22Rv1 (cell line): ENCODE results near the gene PPM1F.

Experiments used
- H3K27ac ChIP-seq: fragments of 450-650 bp; 2 replicates; pipeline ENCODE4 v1.5.1; 2017
- ZFX ChIP-seq: fragments of 450-650 bp; IDR thresholded peaks from 2 replicates; pipeline ENCODE4 v1.6.1; 2017; ENCODE audit warnings: antibody characterized with exemption, borderline replicate concordance
- TF ChIP-seq, protein P1 (sequence below): fragments of 450-650 bp; IDR thresholded peaks from 2 replicates; pipeline ENCODE4 v1.5.1; 2017; ENCODE audit warnings: mild to moderate bottlenecking

Gene PPM1F

GRCh38 chr22:21938071-21938822, 14.4 kb downstream of the PPM1F start:
- peak overlapping the region; percentile 78 for H3K27ac ChIP-seq
- TF ChIP-seq, protein P1, sequence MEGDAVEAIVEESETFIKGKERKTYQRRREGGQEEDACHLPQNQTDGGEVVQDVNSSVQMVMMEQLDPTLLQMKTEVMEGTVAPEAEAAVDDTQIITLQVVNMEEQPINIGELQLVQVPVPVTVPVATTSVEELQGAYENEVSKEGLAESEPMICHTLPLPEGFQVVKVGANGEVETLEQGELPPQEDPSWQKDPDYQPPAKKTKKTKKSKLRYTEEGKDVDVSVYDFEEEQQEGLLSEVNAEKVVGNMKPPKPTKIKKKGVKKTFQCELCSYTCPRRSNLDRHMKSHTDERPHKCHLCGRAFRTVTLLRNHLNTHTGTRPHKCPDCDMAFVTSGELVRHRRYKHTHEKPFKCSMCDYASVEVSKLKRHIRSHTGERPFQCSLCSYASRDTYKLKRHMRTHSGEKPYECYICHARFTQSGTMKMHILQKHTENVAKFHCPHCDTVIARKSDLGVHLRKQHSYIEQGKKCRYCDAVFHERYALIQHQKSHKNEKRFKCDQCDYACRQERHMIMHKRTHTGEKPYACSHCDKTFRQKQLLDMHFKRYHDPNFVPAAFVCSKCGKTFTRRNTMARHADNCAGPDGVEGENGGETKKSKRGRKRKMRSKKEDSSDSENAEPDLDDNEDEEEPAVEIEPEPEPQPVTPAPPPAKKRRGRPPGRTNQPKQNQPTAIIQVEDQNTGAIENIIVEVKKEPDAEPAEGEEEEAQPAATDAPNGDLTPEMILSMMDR, result peak; percentile 99
- no peak for TF ChIP-seq ZFX

DNA sequence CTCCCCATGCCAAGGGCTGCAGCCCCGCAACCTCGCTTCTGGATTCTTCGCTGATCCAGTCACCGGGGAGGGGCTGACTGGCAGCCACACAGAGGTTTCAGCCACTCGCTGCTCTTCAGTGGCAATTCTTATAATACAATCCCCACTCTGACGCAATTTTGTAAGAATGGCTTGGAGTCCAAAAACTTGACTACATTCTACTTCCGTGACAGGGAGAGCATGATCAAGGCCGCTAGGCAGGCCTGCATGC, 14.9 kb downstream of the PPM1F start:
- peak overlapping the region; percentile 78 for H3K27ac ChIP-seq
- TF ChIP-seq, protein P1, result no peak
- no peak for TF ChIP-seq ZFX

- H3K27ac ChIP-seq, result no peak overlapping the region
- TF ChIP-seq, protein P1, result no peak
- TF ChIP-seq ZFX, result no peak
Measured at GRCh38 chr22:21937041-21937820, 15.4 kb downstream of the PPM1F start.

- TF ChIP-seq, protein P1, result no peak
- no peak for TF ChIP-seq ZFX
- no peak overlapping the region for H3K27ac ChIP-seq
Measured at GRCh38 chr22:21936151-21936775, 16.4 kb downstream of the PPM1F start.

- H3K27ac ChIP-seq, result no peak overlapping the region
- TF ChIP-seq, protein P1, result no peak
- TF ChIP-seq ZFX, result no peak
Measured at GRCh38 chr22:21933910-21934309, 18.7 kb downstream of the PPM1F start.

DNA sequence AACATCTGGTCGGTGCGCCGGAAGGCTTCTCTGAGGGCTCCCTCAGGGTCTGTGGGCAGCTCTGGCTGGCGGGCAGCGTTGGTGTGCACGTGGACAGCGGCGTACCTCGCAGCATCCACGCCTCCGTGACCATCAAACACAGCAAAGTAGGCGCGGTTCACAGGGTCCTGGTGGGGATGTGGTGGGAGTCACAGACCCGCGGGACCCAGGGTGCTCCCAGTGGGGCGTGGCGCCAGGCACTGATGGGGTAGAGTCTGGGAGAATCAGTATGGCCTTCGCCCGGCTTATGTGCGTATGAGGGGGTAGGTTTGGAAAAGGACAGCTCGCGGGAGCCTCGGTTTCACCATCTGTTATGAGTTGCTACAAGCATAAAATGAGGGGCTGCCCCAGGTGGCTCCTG, 19.2 kb downstream of the PPM1F start:
- TF ChIP-seq ZFX, result no peak
- TF ChIP-seq, protein P1, result no peak
- no peak overlapping the region for H3K27ac ChIP-seq

DNA sequence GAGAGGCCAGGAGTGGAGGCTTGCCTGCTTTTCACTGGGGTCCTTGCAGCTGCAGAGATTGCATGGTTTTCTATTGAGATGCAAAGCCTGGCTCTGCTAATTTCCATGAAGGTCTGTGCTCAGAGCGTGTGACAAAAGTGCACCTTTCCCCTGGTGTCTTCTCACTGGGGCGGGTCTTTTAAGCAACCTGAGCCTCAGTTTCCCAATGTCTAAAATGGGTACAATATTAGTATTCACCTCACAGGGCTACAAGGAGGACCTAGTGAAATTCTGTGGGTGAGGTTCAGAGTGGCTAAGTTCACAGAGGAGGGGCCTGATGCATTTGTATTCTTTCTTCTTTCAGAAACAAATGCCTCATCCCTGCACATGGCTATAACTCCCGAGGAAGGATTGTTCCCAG, 20.3 kb downstream of the PPM1F start:
- TF ChIP-seq, protein P1, result no peak
- no peak for TF ChIP-seq ZFX
- H3K27ac ChIP-seq, result no peak overlapping the region
